Measurements from ENCODE around the gene TCEA3. TPM values are rescaled to one million over a fixed set of nuclear protein-coding genes. Genes with fewer than 3 reads are reported as not detected.

The TCEA3 gene
- total RNA-seq, 4 donors from 2014 or later: 64.6 to 125 (median 104) TPM

DNA sequence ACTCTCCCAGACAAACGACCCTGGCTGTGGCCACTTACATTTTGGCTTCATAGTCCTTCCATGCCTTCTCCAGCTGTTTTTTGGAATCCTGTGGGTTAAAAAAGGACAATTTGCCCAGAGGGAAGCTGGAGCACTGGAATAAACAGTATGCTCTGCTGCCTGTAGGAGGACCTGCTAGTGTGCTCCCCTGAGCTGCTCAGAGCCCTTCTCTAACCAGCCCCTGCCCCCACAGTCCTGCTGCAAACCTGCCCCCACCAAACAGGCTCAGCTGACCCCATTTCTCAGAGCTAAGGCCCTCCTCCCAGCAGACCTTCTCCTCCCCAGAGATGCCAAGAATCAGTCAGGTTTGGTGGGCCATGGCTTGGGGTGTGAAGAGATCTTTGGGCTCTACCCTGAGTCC is 26.9 kb upstream of the TCEA3 start:
- H3K9me3 ChIP-seq: no peaks in the 10 kb centered on the region
- TF ChIP-seq CTCF (IDR thresholded peaks at IDR 0.05) (no peak), POLR2A (IDR thresholded peaks at IDR 0.05) (no peak)
- peak overlapping the region in 2 of 4 donors; percentile 29 to 70 for H3K27ac ChIP-seq
- H3K36me3 ChIP-seq: no peaks in the 10 kb centered on the region
- H3K27me3 ChIP-seq: no peaks in the 10 kb centered on the region
- no peak overlapping the region for H3K4me3 ChIP-seq
- peaks cover 0 to 20% (median 2%) of the 10 kb centered on the region in 4 donors for H3K4me1 ChIP-seq
- no peak for DNase-seq

- H3K27ac ChIP-seq: peak overlapping the region in 1 of 4 donors; percentile 70
- H3K36me3 ChIP-seq: no peaks in the 10 kb centered on the region
- TF ChIP-seq CTCF (IDR thresholded peaks at IDR 0.05): no peak
- no peak for TF ChIP-seq POLR2A (IDR thresholded peaks at IDR 0.05)
- no peaks in the 10 kb centered on the region for H3K9me3 ChIP-seq
- no peaks in the 10 kb centered on the region for H3K27me3 ChIP-seq
- H3K4me1 ChIP-seq: peaks cover 0 to 20% (median 2%) of the 10 kb centered on the region in 4 donors
- no peak overlapping the region for H3K4me3 ChIP-seq
- DNase-seq: no peak
Measured at GRCh38 chr1:23450894-23451293, 26.3 kb upstream of the TCEA3 start.

DNA sequence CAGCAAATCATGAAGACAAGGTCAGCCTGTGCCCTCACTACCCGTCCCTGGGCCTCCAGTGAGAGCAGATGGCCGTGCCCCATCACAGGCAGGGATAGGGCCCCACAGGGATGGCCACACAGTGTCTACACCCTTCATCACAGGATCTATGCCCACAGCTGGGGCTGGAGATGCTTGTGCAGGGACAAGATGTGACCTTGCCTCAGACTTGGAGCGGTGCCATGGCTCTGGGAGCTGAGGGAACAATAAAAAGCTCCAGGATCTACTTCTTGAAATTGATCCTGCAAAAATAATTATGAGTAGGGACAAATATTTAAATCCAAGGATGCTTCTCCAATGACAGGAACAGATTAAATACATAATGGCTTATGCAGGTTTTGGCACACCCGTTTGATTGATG is 25.4 kb upstream of the TCEA3 start:
- Histone ChIP-seq H3K27me3 (no peaks in the 10 kb centered on the region), H3K4me3 (no peak overlapping the region), H3K27ac (no peak overlapping the region), H3K9me3 (no peaks in the 10 kb centered on the region), H3K36me3 (no peaks in the 10 kb centered on the region), H3K4me1 (peaks cover 0 to 20% (median 2%) of the 10 kb centered on the region in 4 donors)
- peak in 2 of 3 donors; percentile 18 to 64 for DNase-seq
- TF ChIP-seq POLR2A (IDR thresholded peaks at IDR 0.05) (no peak), CTCF (IDR thresholded peaks at IDR 0.05) (no peak)

- no peak for DNase-seq
- Histone ChIP-seq H3K4me1 (peaks cover 0 to 20% (median 2%) of the 10 kb centered on the region in 4 donors), H3K36me3 (no peaks in the 10 kb centered on the region), H3K4me3 (no peak overlapping the region), H3K27me3 (no peaks in the 10 kb centered on the region), H3K9me3 (no peaks in the 10 kb centered on the region), H3K27ac (no peak overlapping the region)
- TF ChIP-seq POLR2A (IDR thresholded peaks at IDR 0.05): no peak
- TF ChIP-seq CTCF (IDR thresholded peaks at IDR 0.05): no peak
Measured at GRCh38 chr1:23449306-23449705, 24.8 kb upstream of the TCEA3 start.

- H3K27ac ChIP-seq: no peak overlapping the region
Measured at GRCh38 chr1:23448846-23449245, 24.3 kb upstream of the TCEA3 start.

More at GRCh38 chr1:23448846-23449245, 24.3 kb upstream of the TCEA3 start:
- peaks cover 0 to 20% (median 2%) of the 10 kb centered on the region in 4 donors for H3K4me1 ChIP-seq
- H3K27me3 ChIP-seq: no peaks in the 10 kb centered on the region
- H3K36me3 ChIP-seq: no peaks in the 10 kb centered on the region
- no peak overlapping the region for H3K4me3 ChIP-seq
- DNase-seq: no peak
- H3K9me3 ChIP-seq: no peaks in the 10 kb centered on the region
- TF ChIP-seq CTCF (IDR thresholded peaks at IDR 0.05): no peak
- no peak for TF ChIP-seq POLR2A (IDR thresholded peaks at IDR 0.05)
